GM12878 (cell line): Measurements from ENCODE around the gene PDF.

Experiments used
- ATF2 ChIP-seq: IDR thresholded peaks from 2 replicates; pipeline ENCODE4 v1.6.1; 2012; ENCODE audit warnings: low read length, inconsistent platforms
- ATF3 ChIP-seq: IDR thresholded peaks from 2 replicates; pipeline ENCODE4 v1.6.1; 2011; ENCODE audit warnings: low read depth, mild to moderate bottlenecking, low read length, moderate library complexity, borderline replicate concordance; ENCODE audit errors: extremely low read depth
- CBFB ChIP-seq: IDR thresholded peaks from 2 replicates; pipeline ENCODE4 v1.6.1; 2016; ENCODE audit warnings: antibody characterized with exemption, low read depth
- CTCF ChIP-seq, 3 experiments: IDR thresholded peaks in 2 of 3; conservative IDR thresholded peaks in 1 of 3; 2 replicates each; pipeline ENCODE4 v1.5.1; 2011; ENCODE audit warnings: low read depth in 3 of 3, low read length in 3 of 3, mild to moderate bottlenecking in 3 of 3, control low read depth in 2 of 3, moderate library complexity in 2 of 3, inconsistent platforms in 1 of 3, mixed read lengths in 1 of 3; ENCODE audit not compliant: control insufficient read depth in 2 of 3, insufficient read depth in 1 of 3; ENCODE audit errors: extremely low read depth in 1 of 3
- EZH2 ChIP-seq: IDR thresholded peaks from 2 replicates; pipeline ENCODE4 v1.6.1; 2012; ENCODE audit warnings: low read depth, mild to moderate bottlenecking, control low read depth, inconsistent platforms, low read length, borderline replicate concordance; ENCODE audit not compliant: control insufficient read depth
- HDGF ChIP-seq: fragments of 450-650 bp; IDR thresholded peaks from 2 replicates; pipeline ENCODE4 v1.6.1; 2016; ENCODE audit warnings: antibody characterized with exemption
- NR2F1 ChIP-seq: fragments of 450-650 bp; conservative IDR thresholded peaks from 2 replicates; pipeline ENCODE4 v1.6.1; 2017; ENCODE audit warnings: mild to moderate bottlenecking
- USF2 ChIP-seq: IDR thresholded peaks from 2 replicates; pipeline ENCODE4 v1.6.1; 2011; ENCODE audit warnings: low read depth, low read length, improper control_type of control experiment, borderline replicate concordance

DNA sequence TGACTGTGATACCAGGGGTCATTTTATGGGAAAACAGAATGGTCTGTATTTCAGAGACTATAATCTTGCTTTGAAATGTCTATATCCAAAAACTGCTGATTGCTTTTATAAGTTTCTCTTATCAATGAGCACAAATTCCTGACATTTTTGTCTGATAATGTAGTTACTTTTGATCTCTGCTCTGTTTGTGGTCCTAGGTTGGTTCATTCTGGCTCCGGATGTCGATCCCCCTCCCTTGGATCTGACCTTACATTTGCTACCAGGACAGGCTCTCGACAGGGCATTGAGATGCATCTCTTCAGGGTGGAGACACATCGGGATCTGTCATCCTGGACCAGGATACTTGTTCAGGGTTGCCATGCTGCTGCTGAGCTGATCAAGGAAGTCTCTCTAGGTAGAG is 46.5 kb downstream of the PDF start:
- no peak for TF ChIP-seq CBFB
- no peak for TF ChIP-seq EZH2
- no peak for TF ChIP-seq CTCF (IDR thresholded peaks at IDR 0.05 in 2 of 3, conservative IDR thresholded peaks at IDR 0.05 in 1 of 3; ENCODE audit: control insufficient read depth in 2 of 3, extremely low read depth in 1 of 3, insufficient read depth in 1 of 3, low read depth in 3 of 3, low read length in 3 of 3)
- TF ChIP-seq ATF3, result no peak
- TF ChIP-seq HDGF, result no peak
- TF ChIP-seq NR2F1, result no peak
- no peak for TF ChIP-seq USF2
- no peak for TF ChIP-seq ATF2
